Heart left ventricle (tissue), 16 donors: Measurements from ENCODE around the gene MCC. TPM values are rescaled to one million over a fixed set of nuclear protein-coding genes. Genes with fewer than 3 reads are reported as not detected.
A peak's percentile ranks its signal among the peaks of the same experiment; 100 is the strongest.

Experiments
- ATAC-seq, 4 donors: fragments of 200-7000 bp; cut with Tn5 transposase; one replicate each; pipeline ENCODE4 v1.9.1; 2020 to 2022; ENCODE audit warnings: moderate library complexity in 4 of 4, mild to moderate bottlenecking in 3 of 4, moderate number of reproducible peaks in 1 of 4
- DNase-seq, 5 donors: peaks; one replicate each; pipeline ENCODE4 v3.0.0-alpha.2; 2020
- H3K27ac ChIP-seq, 12 donors: fragments of 200-600 bp; sonication (generic) in 4 of 12; one replicate each; pipeline versions ENCODE4 v1.5.0 to v1.8.0; 2016 to 2022; ENCODE audit warnings: mild to moderate bottlenecking in 2 of 12
- H3K27me3 ChIP-seq, 9 donors: fragments of 200-600 bp; sonication (generic) in 2 of 9; one replicate each; pipeline versions ENCODE4 v1.5.1 to v1.8.0; 2016 to 2022; ENCODE audit warnings: mild to moderate bottlenecking in 3 of 9
- H3K36me3 ChIP-seq, 9 donors: fragments of 200-600 bp; sonication (generic) in 2 of 9; one replicate each; pipeline versions ENCODE4 v1.5.0 to v1.8.0; 2018 to 2022; ENCODE audit warnings: mild to moderate bottlenecking in 2 of 9
- H3K4me1 ChIP-seq, 12 donors: fragments of 200-600 bp; sonication (generic) in 4 of 12; one replicate each; pipeline versions ENCODE4 v1.5.0 to v1.8.0; 2016 to 2022; ENCODE audit warnings: mild to moderate bottlenecking in 3 of 12
- H3K4me3 ChIP-seq, 12 donors: fragments of 200-600 bp; sonication (generic) in 4 of 12; one replicate each; pipeline versions ENCODE4 v1.5.0 to v1.8.0; 2017 to 2022; ENCODE audit warnings: mild to moderate bottlenecking in 9 of 12, moderate library complexity in 4 of 12
- H3K9me3 ChIP-seq, 12 donors: fragments of 200-600 bp; sonication (generic) in 4 of 12; one replicate each; pipeline versions ENCODE4 v1.5.0 to v1.8.0; 2016 to 2022; ENCODE audit warnings: mild to moderate bottlenecking in 1 of 12
- POLR2A ChIP-seq, 2 donors: fragments of 450-650 bp; IDR thresholded peaks; one replicate each; pipeline ENCODE4 v1.6.1; 2017; ENCODE audit warnings: antibody characterized with exemption in 2 of 2, mild to moderate bottlenecking in 2 of 2, moderate library complexity in 2 of 2
- WGBS, 4 donors: extraction: QIAGEN DNeasy Blood & Tissue Kit in 2 of 4; methylation state at CpG; one replicate each; pipeline versions ENCODE4 v1.1.5 to v1.1.7; 2013 to 2018; 5-methylcytosine and 5-hydroxymethylcytosine counted together
- intact Hi-C, 10 donors: fragments of 100-400 bp; cut with DNase I; formaldehyde crosslinking; loops; one replicate each; pipeline versions ENCODE4 v1.11.1 to v1.14.2; 2022
- polyA plus RNA-seq, 2 donors: library from polyadenylated mRNA; stranded (reverse); fragments of 200-250 nt; gene quantifications; one replicate each; pipeline ENCODE4 v1.2.3, GENCODE V29; 2013
- total RNA-seq, 9 donors: library from RNA; depleted of rRNA in 2 of 9; stranded (reverse); fragments of >200 nt in 2 of 9; fragmentation: NEBNext Ultra II Directional in 3 of 9; extraction: Animal tissue kit (Norgen Biotek cat#: 25700) in 3 of 9; gene quantifications; one replicate each; pipeline versions ENCODE4 v1.1.0 to v1.2.4, GENCODE V29; 2016 to 2023
- TF ChIP-seq, protein P1 (sequence below), 12 donors: fragments of 200-600 bp; sonication (generic) in 4 of 12; IDR thresholded peaks; one replicate each; pipeline versions ENCODE4 v1.5.0 to v1.8.0; 2018 to 2022; ENCODE audit warnings: antibody characterized with exemption in 12 of 12, mild to moderate bottlenecking in 5 of 12
- donor health status: ischemic (EF 13 %, LVEDD 7.1; RV severe dilation, severe dysfunction).
- donor health status: healthy with polysubstance abuse.
- donor health status: DM: no; HTN: yes; CAD: no.
- donor health status: DM: no; HTN: no; CAD: no.
- donor health status: ischemic (EF 25% LVEDD 6.9; RV normal size, moderate dysfunction).
- donor health status: ischemic (EF 25% LVEDD 5.7; RV mildly dilated, moderate dysfunction).
- donor health status: healthy.
- donor health status: DM: yes; HTN: yes; CAD: no.
- donor health status: ischemic (EF 35%, LVEDD 5.7; RV mildly dilated, moderate dysfunction).
- donor health status: nonischemic (EF 11% LVEDD 7.7; RV severe dilation, severe dysfunction).
- donor health status: DM: yes; HTN: yes; CAD: no.
- donor health status: PGD.
- donor health status: ischemic (EF 29% LVEDD 5.4; RV normal size, mild dysfunction).
- donor health status: nonischemic (EF 23%, LVEDD 6.1; RV moderate dilation, normal function).

Gene MCC
- total and polyA plus RNA-seq, 11 donors = 6.1 to 33.8 (median 24.3) TPM

DNA sequence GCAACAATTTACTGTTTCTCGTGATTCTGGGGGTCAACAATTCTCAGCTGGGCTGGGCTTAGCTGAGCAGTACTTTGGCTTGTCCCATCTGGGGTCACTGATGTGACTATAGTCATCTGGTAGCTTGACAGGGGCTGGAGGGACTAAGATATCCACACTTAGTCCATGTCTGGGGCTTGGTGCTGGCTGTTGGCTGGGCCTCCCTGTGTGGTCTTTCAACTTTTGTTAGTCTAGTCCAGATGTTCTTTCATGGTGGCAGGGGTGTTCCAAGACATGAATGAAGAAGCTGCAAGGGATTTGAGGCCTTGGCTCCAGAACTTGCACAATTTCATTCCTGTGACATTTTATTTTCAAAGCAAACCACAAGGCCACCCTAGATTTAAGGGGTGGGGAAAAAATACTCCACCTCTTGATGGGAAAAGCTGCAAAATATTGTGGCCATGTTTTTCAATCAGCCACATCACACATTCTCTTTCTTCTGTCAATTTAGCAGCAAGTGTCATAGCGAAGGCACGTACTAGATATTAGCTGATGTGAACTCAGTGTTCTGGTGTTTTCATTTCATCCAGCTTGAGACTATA is 112.7 kb downstream of the MCC start:
- peak in 3 of 4 donors; percentile 45 to 82 (median 59) for ATAC-seq
- WGBS, 4 donors = 70 to 80% (median 75%) methylated on average over 3 of the region's 3 CpGs
- intact Hi-C loops = loop anchor here in 8 of 10 donors (5.0 to 10.0 kb wide), 7 partner anchors 109 to 232 kb away; partner anchors contain the start of genes MCC (in 3 of the 8) and YTHDC2 (in 3 of the 8)
- Histone ChIP-seq H3K36me3 (no peaks in the 10 kb centered on the region), H3K4me1 (peaks cover 0 to 30% (median 3%) of the 10 kb centered on the region in 12 donors), H3K4me3 (no peak overlapping the region), H3K27ac (peak overlapping the region in 3 of 12 donors; percentile 16 to 30 (median 27)), H3K27me3 (no peaks in the 10 kb centered on the region), H3K9me3 (no peaks in the 10 kb centered on the region)
- peak in 2 of 5 donors; percentile 35 to 41 for DNase-seq
- no peak for TF ChIP-seq POLR2A (IDR thresholded peaks at IDR 0.05)
- TF ChIP-seq, protein P1, sequence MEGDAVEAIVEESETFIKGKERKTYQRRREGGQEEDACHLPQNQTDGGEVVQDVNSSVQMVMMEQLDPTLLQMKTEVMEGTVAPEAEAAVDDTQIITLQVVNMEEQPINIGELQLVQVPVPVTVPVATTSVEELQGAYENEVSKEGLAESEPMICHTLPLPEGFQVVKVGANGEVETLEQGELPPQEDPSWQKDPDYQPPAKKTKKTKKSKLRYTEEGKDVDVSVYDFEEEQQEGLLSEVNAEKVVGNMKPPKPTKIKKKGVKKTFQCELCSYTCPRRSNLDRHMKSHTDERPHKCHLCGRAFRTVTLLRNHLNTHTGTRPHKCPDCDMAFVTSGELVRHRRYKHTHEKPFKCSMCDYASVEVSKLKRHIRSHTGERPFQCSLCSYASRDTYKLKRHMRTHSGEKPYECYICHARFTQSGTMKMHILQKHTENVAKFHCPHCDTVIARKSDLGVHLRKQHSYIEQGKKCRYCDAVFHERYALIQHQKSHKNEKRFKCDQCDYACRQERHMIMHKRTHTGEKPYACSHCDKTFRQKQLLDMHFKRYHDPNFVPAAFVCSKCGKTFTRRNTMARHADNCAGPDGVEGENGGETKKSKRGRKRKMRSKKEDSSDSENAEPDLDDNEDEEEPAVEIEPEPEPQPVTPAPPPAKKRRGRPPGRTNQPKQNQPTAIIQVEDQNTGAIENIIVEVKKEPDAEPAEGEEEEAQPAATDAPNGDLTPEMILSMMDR (IDR thresholded peaks at IDR 0.05) = no peak

DNA sequence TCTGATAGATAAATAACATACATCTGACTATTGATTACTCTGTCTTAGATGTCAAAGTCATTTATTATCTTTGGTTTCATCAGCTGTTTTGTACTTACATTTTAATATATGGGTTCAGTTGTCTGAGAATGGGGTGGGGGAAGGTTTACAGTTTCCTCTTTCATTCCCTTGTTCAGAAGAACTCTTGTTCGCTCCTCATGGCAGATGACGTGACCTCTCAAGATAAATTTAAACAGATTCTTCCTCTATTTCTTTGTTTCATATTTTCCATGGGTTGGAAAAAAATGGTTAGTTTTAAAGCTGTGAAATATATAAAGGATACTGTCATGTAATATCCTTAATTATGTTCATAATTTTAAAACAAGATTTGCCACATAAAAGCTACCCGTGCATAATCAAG is 114.8 kb downstream of the MCC start:
- intact Hi-C loops = loop anchor here in 5 of 10 donors (10.0 kb wide), 2 partner anchors 111 to 231 kb away; partner anchors contain the start of gene MCC (in 1 of the 5)
- no peak for DNase-seq
- 83 to 92% (median 87%) methylated on average over 3 of the region's 3 CpGs for WGBS, 4 donors

DNA sequence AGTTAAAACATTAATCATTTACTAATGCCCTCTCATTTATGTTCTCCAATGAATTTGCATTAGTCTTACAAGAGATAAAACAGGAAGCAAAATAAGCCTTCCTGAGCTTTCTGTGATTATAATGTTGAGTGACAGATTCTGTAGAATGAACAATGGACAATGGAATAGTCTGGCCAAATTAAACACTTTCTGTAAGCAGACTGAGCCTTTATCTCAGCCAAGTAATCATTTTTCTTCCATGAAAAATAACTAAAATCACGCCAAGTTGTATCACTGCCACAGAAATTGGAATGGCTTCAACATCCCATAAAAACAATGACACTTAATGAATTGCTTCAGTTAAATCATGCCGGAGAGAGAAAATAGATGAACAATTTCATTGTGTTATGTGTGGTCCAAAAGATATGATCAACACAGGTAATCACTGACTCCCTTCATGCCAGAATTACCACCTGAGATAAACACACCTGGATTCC is 116.5 kb downstream of the MCC start:
- no peak for TF ChIP-seq POLR2A (IDR thresholded peaks at IDR 0.05)
- TF ChIP-seq, protein P1 (IDR thresholded peaks at IDR 0.05) = no peak
- Histone ChIP-seq H3K36me3 (no peaks in the 10 kb centered on the region), H3K27me3 (no peaks in the 10 kb centered on the region), H3K27ac (peak overlapping the region in 2 of 12 donors; percentile 33 to 39), H3K9me3 (no peaks in the 10 kb centered on the region), H3K4me1 (peaks cover 0 to 12% (median 1%) of the 10 kb centered on the region in 12 donors), H3K4me3 (no peak overlapping the region)
- intact Hi-C loops = loop anchor here in 5 of 10 donors (10.0 kb wide), 2 partner anchors 113 to 233 kb away; partner anchors contain the start of gene MCC (in 1 of the 5)
- DNase-seq (no peak), ATAC-seq (peak in 3 of 4 donors; percentile 33 to 70 (median 70))
- 46 to 55% (median 50%) methylated on average over 2 of the region's 2 CpGs for WGBS, 4 donors

More for the DNA sequence above, 114.8 kb downstream of the MCC start:
- Histone ChIP-seq H3K27ac (no peak overlapping the region), H3K27me3 (no peaks in the 10 kb centered on the region), H3K9me3 (no peaks in the 10 kb centered on the region), H3K36me3 (no peaks in the 10 kb centered on the region), H3K4me3 (no peak overlapping the region), H3K4me1 (peaks cover 0 to 17% (median 3%) of the 10 kb centered on the region in 12 donors)
- no peak for TF ChIP-seq POLR2A (IDR thresholded peaks at IDR 0.05)
- TF ChIP-seq, protein P1 (IDR thresholded peaks at IDR 0.05) = no peak
- ATAC-seq = no peak

DNA sequence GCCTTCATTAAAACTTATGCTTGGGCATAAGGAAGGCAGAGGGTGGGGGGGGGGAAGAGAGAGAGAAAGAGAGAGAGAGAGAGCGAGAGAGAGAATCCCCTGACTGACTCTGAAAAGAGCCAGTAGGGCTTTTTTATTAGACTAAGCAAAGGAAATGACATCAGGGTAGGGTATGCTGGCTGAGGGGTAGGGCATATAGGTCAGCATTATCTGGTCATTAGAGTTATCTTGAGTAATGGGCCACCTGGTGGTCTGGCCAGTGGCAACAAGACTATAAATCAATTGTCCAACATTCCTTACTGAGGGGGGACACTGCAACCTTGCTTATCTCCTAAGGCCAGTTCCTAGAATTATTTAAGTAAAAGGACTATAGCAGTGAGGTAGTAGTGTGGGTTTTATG is 120.7 kb downstream of the MCC start:
- Histone ChIP-seq H3K4me1 (peaks cover 0 to 12% (median 1%) of the 10 kb centered on the region in 12 donors), H3K36me3 (no peaks in the 10 kb centered on the region), H3K27ac (no peak overlapping the region), H3K27me3 (no peaks in the 10 kb centered on the region), H3K9me3 (peaks cover 0 to 21% (median 7%) of the 10 kb centered on the region in 12 donors), H3K4me3 (no peak overlapping the region)
- DNase-seq (no peak), ATAC-seq (no peak)
- TF ChIP-seq, protein P1 (IDR thresholded peaks at IDR 0.05) = no peak
- TF ChIP-seq POLR2A (IDR thresholded peaks at IDR 0.05) = no peak
- intact Hi-C loops = no loop called here
- WGBS, 4 donors = 93 to 100% (median 96%) methylated on average over 1 of the region's 1 CpG
